ENCODE measurements around the gene BMERB1.

The BMERB1 gene

DNA sequence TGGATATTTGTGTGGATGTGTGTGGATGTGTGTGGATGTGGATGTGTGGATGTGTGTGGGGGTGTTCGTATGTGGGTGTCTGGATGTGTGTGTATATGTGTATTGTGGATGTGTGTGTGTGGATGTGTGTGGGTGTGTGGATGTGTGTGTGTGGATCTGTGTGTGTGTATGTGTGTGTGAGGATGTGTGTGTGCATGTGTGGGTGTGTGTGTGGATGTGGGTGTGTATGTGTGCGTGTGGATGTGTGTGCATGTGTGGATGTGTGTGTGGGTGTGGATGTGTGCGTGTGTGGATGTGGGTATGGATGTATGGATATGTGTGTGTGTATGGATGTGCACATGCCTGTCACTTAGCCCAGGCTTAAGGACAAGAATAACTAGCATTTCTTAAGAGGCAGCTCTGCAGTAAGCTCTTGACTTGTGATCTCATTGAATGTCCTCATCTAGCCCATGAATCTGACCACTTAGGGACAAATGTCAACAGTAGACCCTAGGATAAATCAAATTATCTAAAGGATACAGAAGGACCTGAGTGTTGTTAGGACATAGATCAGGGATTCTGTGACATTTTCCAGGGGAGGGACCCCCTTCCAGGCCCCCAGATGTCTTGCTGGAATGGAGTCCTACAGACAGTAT, 83.5 kb downstream of the BMERB1 start:
- ChIA-PET POLR2A (no interaction called here), CTCF (no interaction called here)
- TF ChIP-seq, protein P1, sequence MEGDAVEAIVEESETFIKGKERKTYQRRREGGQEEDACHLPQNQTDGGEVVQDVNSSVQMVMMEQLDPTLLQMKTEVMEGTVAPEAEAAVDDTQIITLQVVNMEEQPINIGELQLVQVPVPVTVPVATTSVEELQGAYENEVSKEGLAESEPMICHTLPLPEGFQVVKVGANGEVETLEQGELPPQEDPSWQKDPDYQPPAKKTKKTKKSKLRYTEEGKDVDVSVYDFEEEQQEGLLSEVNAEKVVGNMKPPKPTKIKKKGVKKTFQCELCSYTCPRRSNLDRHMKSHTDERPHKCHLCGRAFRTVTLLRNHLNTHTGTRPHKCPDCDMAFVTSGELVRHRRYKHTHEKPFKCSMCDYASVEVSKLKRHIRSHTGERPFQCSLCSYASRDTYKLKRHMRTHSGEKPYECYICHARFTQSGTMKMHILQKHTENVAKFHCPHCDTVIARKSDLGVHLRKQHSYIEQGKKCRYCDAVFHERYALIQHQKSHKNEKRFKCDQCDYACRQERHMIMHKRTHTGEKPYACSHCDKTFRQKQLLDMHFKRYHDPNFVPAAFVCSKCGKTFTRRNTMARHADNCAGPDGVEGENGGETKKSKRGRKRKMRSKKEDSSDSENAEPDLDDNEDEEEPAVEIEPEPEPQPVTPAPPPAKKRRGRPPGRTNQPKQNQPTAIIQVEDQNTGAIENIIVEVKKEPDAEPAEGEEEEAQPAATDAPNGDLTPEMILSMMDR (IDR thresholded peaks at IDR 0.05; ENCODE audit: insufficient read depth, low read length, missing control alignments): no peak
- DNase-seq (ENCODE audit: low read depth, low spot score): no peak
- no peak overlapping the region for H3K4me3 ChIP-seq (ENCODE audit: low read depth, low read length)

DNA sequence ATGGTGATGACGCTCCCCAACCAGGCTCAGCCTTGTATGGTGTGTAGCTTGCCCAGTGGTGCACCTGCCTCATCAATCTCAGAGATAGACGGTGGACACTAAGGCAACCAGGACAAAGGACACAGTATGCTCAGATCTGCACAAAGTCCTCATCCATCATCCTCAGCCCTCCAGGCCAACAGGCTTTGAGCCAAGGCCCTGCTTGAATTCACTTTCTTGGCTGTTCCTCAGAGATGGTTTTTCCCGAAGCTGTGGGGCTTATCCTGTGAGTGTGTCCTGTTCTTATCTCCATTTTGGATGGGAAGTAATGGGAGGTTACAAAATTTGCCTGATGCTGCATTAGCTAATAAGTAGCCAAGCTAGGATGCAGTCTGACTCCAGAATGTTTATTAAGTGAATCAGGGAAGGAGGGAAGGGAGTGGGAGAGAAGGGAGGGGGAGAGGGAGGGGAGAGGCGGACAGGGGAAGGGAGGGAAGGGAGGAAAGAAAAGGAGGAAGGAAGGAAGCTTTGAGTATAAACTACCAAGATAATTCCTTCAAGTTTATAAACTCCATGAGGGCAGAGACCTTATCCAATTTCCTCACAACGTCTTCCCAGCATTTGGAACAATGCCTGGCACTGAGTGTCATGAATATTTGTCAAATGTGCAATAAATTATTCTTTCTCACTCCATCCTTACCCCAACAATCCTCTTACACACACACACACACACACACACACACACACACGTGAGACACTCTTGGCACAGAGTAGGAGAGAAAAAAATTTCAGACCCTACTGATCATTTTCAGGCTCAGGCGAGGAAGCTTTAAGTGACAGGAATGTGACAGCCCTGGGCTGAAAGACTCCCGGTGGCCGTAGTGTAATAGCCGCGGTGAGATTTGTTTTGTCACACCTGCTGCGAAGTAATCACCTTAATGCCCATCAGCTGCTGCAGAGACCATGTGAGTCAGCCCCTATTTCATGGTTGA, 84.3 kb downstream of the BMERB1 start:
- TF ChIP-seq, protein P1 (IDR thresholded peaks at IDR 0.05; ENCODE audit: insufficient read depth, low read length, missing control alignments): no peak
- CTCF ChIA-PET: interaction anchor here (1.1 to 1.3 kb wide), 2 partner anchors 32 to 41 kb away, joined by 3 to 4 read pairs; no protein-coding TSS in a partner anchor
- POLR2A ChIA-PET: no interaction called here
- no peak overlapping the region for H3K4me3 ChIP-seq (ENCODE audit: low read depth, low read length)
- DNase-seq (ENCODE audit: low read depth, low spot score): no peak

DNA sequence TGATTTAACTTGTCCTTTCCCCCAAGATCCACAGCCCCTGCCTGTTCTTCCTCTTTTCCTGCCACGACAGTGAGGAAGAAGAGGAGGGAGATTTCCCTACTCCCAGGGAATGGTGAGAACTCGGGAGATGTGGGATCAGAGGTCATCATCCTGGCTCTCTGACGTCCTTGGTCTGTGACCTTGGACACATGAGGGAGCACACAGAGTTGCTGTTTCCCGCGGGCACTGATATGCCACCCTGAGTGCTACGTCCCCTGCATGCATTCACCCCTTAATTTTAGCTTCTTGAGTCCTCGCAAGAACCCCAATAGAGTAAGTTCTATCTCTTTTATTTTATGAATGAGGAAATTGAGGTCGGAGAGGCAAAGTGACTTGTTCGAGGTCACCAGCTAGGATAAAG, 85.4 kb downstream of the BMERB1 start:
- TF ChIP-seq, protein P1 (IDR thresholded peaks at IDR 0.05; ENCODE audit: insufficient read depth, low read length, missing control alignments): no peak
- CTCF ChIA-PET: interaction anchor here (1.1 to 1.3 kb wide), 2 partner anchors 31 to 42 kb away, joined by 3 to 4 read pairs; no protein-coding TSS in a partner anchor
- POLR2A ChIA-PET: no interaction called here
- no peak overlapping the region for H3K4me3 ChIP-seq (ENCODE audit: low read depth, low read length)
- DNase-seq (ENCODE audit: low read depth, low spot score): no peak

DNA sequence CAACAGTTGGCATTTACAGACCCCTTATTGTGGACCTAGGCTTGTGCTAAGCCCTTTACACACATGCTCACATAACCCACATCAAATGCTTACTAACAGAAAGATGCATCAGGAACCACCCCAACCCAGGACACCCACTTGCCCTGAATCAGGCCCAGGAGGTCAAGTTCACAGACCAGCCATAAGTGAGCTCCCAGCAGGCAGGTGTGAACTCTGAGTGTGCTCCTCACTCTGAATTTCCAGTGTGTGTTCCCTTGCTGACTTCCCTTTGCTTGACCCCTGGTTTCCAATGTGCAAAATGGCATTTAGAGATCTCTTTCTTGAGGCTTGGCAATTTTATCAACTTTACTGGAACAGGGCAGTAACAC, 87.0 kb downstream of the BMERB1 start:
- TF ChIP-seq, protein P1 (IDR thresholded peaks at IDR 0.05; ENCODE audit: insufficient read depth, low read length, missing control alignments): no peak
- no peak for DNase-seq (ENCODE audit: low read depth, low spot score)
- CTCF ChIA-PET: interaction anchor here (1.0 to 1.5 kb wide), 4 partner anchors 8 to 29 kb away, joined by 3 to 5 read pairs (median 4); no protein-coding TSS in a partner anchor
- POLR2A ChIA-PET: interaction anchor here (0.6 kb wide), 1 partner anchor 39 kb away, joined by 3 read pairs; no protein-coding TSS in a partner anchor
- no peak overlapping the region for H3K4me3 ChIP-seq (ENCODE audit: low read depth, low read length)

DNA sequence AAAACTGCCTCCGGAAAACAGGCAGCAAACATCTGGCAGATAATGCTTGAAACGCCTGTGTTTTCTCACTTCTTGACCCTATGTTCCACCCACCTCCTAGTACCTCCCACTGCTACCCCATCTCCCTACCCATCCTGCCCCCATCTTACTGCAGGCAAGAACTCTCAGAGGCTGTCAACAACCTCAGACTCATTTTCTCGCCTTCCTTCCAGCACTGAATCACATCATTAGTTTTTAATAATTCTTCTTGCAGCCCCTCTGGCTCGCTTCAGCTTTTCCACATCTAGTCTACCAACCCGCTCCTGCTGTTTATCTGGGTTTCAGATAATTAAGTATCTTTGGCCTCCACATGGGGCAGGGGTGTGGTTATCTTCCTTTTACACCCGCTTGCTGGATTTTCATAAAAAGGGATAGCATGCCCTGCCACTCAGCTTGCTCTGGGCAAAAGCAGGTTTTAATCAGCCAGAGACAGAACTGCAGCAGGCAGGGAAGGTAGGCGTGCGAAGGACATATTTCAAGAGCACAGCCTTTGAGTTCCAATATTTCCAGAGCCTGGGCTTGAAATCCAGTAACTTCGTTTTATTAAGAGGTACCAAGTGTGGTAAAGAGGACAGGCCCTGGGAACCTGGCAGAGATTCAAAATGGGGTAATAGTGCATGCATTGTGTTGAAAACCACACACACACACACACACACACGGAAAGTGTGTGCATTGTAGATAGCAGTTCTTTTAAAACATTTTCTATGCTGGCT, 87.5 kb downstream of the BMERB1 start:
- CTCF ChIA-PET: interaction anchor here (1.0 to 1.5 kb wide), 5 partner anchors 8 to 30 kb away, joined by 3 to 5 read pairs (median 4); no protein-coding TSS in a partner anchor

More for the DNA sequence above, 87.5 kb downstream of the BMERB1 start:
- POLR2A ChIA-PET: interaction anchor here (0.6 kb wide), 1 partner anchor 39 kb away, joined by 3 read pairs; no protein-coding TSS in a partner anchor
- no peak for DNase-seq (ENCODE audit: low read depth, low spot score)
- H3K4me3 ChIP-seq (ENCODE audit: low read depth, low read length): no peak overlapping the region
- TF ChIP-seq, protein P1 (IDR thresholded peaks at IDR 0.05; ENCODE audit: insufficient read depth, low read length, missing control alignments): no peak
